KMS-11 (cell line): ENCODE measurements around the gene PRG2.
"Not testable (repeated sequence)": the region's sequence is repeated elsewhere in the genome, so short reads cannot be mapped to it uniquely, and the experiment has no call there.

Experiments used
- H2AFZ ChIP-seq: fragments of 200-600 bp; sonication (generic); 2 replicates; pipeline ENCODE4 v1.6.1; 2016; ENCODE audit warnings: antibody characterized with exemption, mixed run types, low read depth
- H3K27ac ChIP-seq: fragments of 200-600 bp; sonication (generic); 2 replicates; pipeline ENCODE4 v1.6.1; 2016; ENCODE audit warnings: mild to moderate bottlenecking, mixed run types
- H3K27me3 ChIP-seq: fragments of 200-600 bp; sonication (generic); 2 replicates; pipeline ENCODE4 v1.6.1; 2017; ENCODE audit warnings: mild to moderate bottlenecking, low read depth, mixed run types, moderate library complexity; ENCODE audit not compliant: insufficient read depth
- H3K36me3 ChIP-seq: fragments of 200-600 bp; sonication (generic); 2 replicates; pipeline ENCODE4 v1.6.1; 2017; ENCODE audit warnings: mild to moderate bottlenecking, mixed run types; ENCODE audit not compliant: insufficient read depth
- H3K4me1 ChIP-seq: fragments of 200-600 bp; sonication (generic); 2 replicates; pipeline ENCODE4 v1.6.1; 2016; ENCODE audit warnings: mild to moderate bottlenecking, low read depth, mixed run types; ENCODE audit not compliant: poor library complexity, severe bottlenecking
- H3K4me2 ChIP-seq: fragments of 200-600 bp; sonication (generic); 2 replicates; pipeline ENCODE4 v1.7.0; 2016; ENCODE audit warnings: mild to moderate bottlenecking, mixed run types
- H3K4me3 ChIP-seq: fragments of 200-600 bp; sonication (generic); IDR thresholded peaks from 2 replicates; pipeline ENCODE4 v1.6.1; 2017; ENCODE audit warnings: low read depth, low read length, mixed read lengths; ENCODE audit not compliant: insufficient read depth
- H3K79me2 ChIP-seq: fragments of 200-600 bp; sonication (generic); 2 replicates; pipeline ENCODE4 v1.6.1; 2016; ENCODE audit warnings: low read depth, mixed run types; ENCODE audit not compliant: insufficient read depth
- H3K9ac ChIP-seq: fragments of 200-600 bp; sonication (generic); 2 replicates; pipeline ENCODE4 v1.6.1; 2016; ENCODE audit warnings: mild to moderate bottlenecking, mixed run types
- H4K20me1 ChIP-seq: fragments of 200-600 bp; sonication (generic); 2 replicates; pipeline ENCODE4 v1.6.1; 2016; ENCODE audit warnings: mild to moderate bottlenecking, mixed run types; ENCODE audit not compliant: insufficient read depth
- TF ChIP-seq, protein P1 (sequence below): fragments of 200-600 bp; sonication (generic); conservative IDR thresholded peaks from 2 replicates; pipeline ENCODE4 v1.6.1; 2017; ENCODE audit warnings: low read depth, mild to moderate bottlenecking, antibody characterized with exemption, low read length, moderate library complexity, mixed read lengths

The PRG2 gene

DNA sequence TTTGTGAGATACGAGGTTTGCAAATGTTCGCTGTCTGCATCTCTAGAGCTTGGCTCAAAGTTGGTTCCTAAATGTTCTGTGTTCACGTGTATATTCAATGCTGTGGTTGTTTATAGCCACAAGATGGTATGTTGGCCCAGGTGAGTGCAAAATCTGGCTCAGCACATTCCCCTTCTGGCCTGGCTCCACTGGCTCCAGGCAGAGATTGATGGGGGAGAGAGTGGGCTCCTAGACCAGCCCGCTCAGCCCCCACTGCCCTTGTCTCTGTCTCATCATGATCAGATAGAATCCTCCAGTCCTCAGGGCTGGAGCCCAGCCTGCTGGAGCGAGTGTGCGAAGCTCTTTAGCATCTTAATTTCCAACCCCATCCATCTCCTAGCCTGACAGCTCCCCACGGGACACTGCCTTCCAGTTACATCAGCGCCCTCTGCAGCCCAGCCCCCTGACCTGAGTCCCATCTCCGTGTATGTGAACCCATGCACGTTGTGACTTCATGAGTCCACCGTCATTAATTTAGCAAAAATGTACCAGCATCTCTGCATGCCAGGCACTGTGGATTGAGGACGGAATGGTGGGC lies 50.3 kb downstream of the PRG2 start:
- Histone ChIP-seq H3K4me1 (peaks cover 8% of the 10 kb centered on the region), H3K9ac (no peak overlapping the region), H3K27ac (no peak overlapping the region), H3K4me3 (no peak overlapping the region), H3K27me3 (no peaks in the 10 kb centered on the region), H3K36me3 (no peaks in the 10 kb centered on the region), H4K20me1 (no peaks in the 10 kb centered on the region), H3K79me2 (peaks cover 3% of the 10 kb centered on the region), H3K4me2 (no peak overlapping the region), H2AFZ (no peak overlapping the region)
- TF ChIP-seq, protein P1, sequence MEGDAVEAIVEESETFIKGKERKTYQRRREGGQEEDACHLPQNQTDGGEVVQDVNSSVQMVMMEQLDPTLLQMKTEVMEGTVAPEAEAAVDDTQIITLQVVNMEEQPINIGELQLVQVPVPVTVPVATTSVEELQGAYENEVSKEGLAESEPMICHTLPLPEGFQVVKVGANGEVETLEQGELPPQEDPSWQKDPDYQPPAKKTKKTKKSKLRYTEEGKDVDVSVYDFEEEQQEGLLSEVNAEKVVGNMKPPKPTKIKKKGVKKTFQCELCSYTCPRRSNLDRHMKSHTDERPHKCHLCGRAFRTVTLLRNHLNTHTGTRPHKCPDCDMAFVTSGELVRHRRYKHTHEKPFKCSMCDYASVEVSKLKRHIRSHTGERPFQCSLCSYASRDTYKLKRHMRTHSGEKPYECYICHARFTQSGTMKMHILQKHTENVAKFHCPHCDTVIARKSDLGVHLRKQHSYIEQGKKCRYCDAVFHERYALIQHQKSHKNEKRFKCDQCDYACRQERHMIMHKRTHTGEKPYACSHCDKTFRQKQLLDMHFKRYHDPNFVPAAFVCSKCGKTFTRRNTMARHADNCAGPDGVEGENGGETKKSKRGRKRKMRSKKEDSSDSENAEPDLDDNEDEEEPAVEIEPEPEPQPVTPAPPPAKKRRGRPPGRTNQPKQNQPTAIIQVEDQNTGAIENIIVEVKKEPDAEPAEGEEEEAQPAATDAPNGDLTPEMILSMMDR: no peak

DNA sequence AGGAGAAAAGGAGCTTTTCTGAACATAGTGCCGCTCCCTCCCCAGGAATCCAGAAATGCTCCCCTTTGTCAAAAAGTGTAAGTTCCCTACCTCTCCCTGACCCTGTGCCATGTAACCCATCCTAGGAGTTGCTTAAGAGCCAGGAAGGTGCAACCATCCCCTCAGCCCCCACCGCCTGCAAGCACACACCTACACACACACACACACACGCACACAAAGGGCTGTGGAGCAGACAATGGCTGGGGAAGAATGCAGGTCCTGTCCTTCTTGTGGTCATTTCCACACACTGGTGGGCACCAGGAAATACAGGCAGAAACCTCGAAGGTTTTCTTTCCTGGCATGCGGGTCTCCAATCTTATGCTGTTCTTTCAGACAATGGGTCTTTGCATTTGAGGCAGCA lies 51.1 kb downstream of the PRG2 start:
- Histone ChIP-seq H3K4me2 (no peak overlapping the region), H3K4me1 (peaks cover 13% of the 10 kb centered on the region), H4K20me1 (no peaks in the 10 kb centered on the region), H3K27me3 (no peaks in the 10 kb centered on the region), H3K27ac (no peak overlapping the region), H3K9ac (no peak overlapping the region), H3K4me3 (no peak overlapping the region), H2AFZ (no peak overlapping the region), H3K79me2 (peaks cover 11% of the 10 kb centered on the region), H3K36me3 (no peaks in the 10 kb centered on the region)
- TF ChIP-seq, protein P1: no peak

DNA sequence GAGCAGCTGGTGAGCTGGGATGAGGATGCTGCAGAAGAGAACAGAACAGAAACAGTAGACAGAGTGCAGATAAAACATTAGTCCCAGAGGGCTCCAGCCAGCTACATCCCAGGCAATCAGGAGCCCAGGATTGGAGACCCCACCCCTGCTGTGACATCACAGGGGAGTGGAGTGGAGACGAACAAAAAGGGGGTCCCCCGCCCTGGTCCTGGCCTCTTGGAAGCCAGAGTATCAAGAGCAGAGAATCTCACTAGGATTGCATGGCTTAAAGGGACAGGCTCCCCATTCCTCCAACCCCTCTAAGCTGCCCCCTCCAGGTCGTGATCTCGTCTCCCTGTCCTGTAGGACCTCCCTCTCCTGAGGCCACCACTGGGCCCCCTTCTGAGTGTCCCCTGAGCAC lies 52.3 kb downstream of the PRG2 start, which contains the start of gene P2RX3:
Gene P2RX3, plus strand, starts transcription at position 211 of the 400 bp plus-strand sequence. CDS start 199 bp downstream, outside the sequence.
- Histone ChIP-seq H3K4me3 (no peak within 1 kb of the TSS), H3K27ac (no peak within 1 kb of the TSS), H2AFZ (no peak within 1 kb of the TSS), H3K36me3 (no peaks in the 10 kb centered on the region; the same call in 1 of the 2 replicates), H3K9ac (no peak within 1 kb of the TSS), H4K20me1 (no peaks in the 10 kb centered on the region), H3K4me1 (peaks cover 22% of the 10 kb centered on the region), H3K27me3 (no peaks in the 10 kb centered on the region), H3K79me2 (peaks cover 22% of the 10 kb centered on the region), H3K4me2 (no peak within 1 kb of the TSS)
- TF ChIP-seq, protein P1: no peak

DNA sequence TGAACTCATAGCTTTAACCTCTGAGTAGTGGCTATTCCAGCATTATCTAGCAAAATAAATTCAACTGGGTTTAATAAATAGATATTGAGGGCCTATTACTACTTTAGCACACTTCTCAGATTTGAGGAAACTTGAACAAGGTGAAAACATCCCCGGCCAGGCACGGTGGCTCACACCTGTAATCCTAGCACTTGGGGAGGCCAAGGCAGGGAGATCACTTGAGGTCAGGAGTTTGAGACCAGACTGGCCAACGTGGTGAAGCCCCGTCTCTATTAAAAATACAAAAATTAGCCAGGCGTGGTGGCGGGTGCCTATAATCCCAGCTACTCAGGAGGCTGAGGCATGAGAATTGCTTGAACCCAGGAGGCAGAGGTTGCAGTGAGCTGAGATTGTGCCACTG lies 53.6 kb downstream of the PRG2 start:
- Histone ChIP-seq H3K4me1 (peaks cover 22% of the 10 kb centered on the region), H3K79me2 (peaks cover 35% of the 10 kb centered on the region), H2AFZ (peak overlapping the region; percentile 65)
- not testable (repeated sequence) for H3K9ac ChIP-seq, H3K27me3 ChIP-seq, H3K4me2 ChIP-seq, H3K27ac ChIP-seq, H3K4me3 ChIP-seq, H3K36me3 ChIP-seq, H4K20me1 ChIP-seq
